Smooth muscle cell (in vitro differentiated cells): ENCODE measurements around the gene CD177. TPM values are rescaled to one million over a fixed set of nuclear protein-coding genes. Genes with fewer than 3 reads are reported as not detected.

ENCODE experiments used
- DNase-seq: peaks from one replicate; lab custom pipeline; 2025; ENCODE audit not compliant: unreplicated experiment; lab: John Stamatoyannopoulos, UW
- H2AFZ ChIP-seq: fragments of 200-600 bp; sonication (generic); 2 replicates; pipeline ENCODE4 v1.6.0; 2016; ENCODE audit warnings: antibody characterized with exemption, low read depth, mild to moderate bottlenecking
- H3F3A ChIP-seq: fragments of 200-600 bp; sonication (generic); 2 replicates; pipeline ENCODE4 v1.6.0; 2017; ENCODE audit warnings: antibody characterized with exemption, low read depth
- H3K27ac ChIP-seq: fragments of 200-600 bp; sonication (generic); 2 replicates; pipeline ENCODE4 v1.5.1; 2016; ENCODE audit warnings: low read depth, mild to moderate bottlenecking
- H3K27me3 ChIP-seq: fragments of 200-600 bp; sonication (generic); 2 replicates; pipeline ENCODE4 v1.6.1; 2016; ENCODE audit warnings: low read depth, mild to moderate bottlenecking
- H3K36me3 ChIP-seq: fragments of 200-600 bp; sonication (generic); 2 replicates; pipeline ENCODE4 v1.5.1; 2016; ENCODE audit warnings: low read depth
- H3K4me1 ChIP-seq: fragments of 200-600 bp; sonication (generic); 2 replicates; pipeline ENCODE4 v1.5.1; 2016; ENCODE audit warnings: low read depth
- H3K4me2 ChIP-seq: fragments of 200-600 bp; sonication (generic); 2 replicates; pipeline ENCODE4 v1.6.0; 2016; ENCODE audit warnings: mild to moderate bottlenecking
- H3K4me3 ChIP-seq: fragments of 200-600 bp; sonication (generic); 2 replicates; pipeline ENCODE4 v1.5.1; 2016; ENCODE audit warnings: mild to moderate bottlenecking
- H3K79me2 ChIP-seq: fragments of 200-600 bp; sonication (generic); 2 replicates; pipeline ENCODE4 v1.6.0; 2016; ENCODE audit warnings: low read depth, mild to moderate bottlenecking
- H3K9ac ChIP-seq: fragments of 200-600 bp; sonication (generic); 2 replicates; pipeline ENCODE4 v1.6.0; 2016; ENCODE audit warnings: low read depth
- H3K9me3 ChIP-seq: fragments of 200-600 bp; sonication (generic); replicated peaks from 2 replicates; pipeline ENCODE4 v1.5.1; 2016; ENCODE audit warnings: low read depth
- H4K20me1 ChIP-seq: fragments of 200-600 bp; sonication (generic); 2 replicates; pipeline ENCODE4 v1.6.0; 2016; ENCODE audit warnings: low read depth
- CTCF ChIP-seq: fragments of 200-600 bp; sonication (generic); IDR thresholded peaks from 2 replicates; pipeline ENCODE4 v1.5.1; 2017; ENCODE audit warnings: borderline replicate concordance, mild to moderate bottlenecking, antibody characterized with exemption; ENCODE audit not compliant: insufficient read depth, poor library complexity, severe bottlenecking
- WGBS: methylation state at CpG from one replicate; pipeline ENCODE4 v1.1.7; 2016; ENCODE audit warnings: low lambda C conversion rate; 5-methylcytosine and 5-hydroxymethylcytosine counted together
- polyA plus RNA-seq: library from polyadenylated mRNA; unstranded; fragments of >200 nt; fragmentation: Nextera tagmentation; extraction: Ambion mirVana; gene quantifications from 2 replicates; pipeline ENCODE4 v1.2.1, GENCODE V29; 2016
- total RNA-seq: library from RNA; depleted of rRNA; stranded (reverse); fragments of >200 nt; gene quantifications from 2 replicates; pipeline ENCODE4 v1.2.3, GENCODE V29; 2014

The CD177 gene
- total and polyA plus RNA-seq, 2 experiments from 2014 or later = not detected

- H3K27me3 ChIP-seq = no peaks in the 10 kb centered on the region
- no peaks in the 10 kb centered on the region for H3K4me1 ChIP-seq
- H3K9me3 ChIP-seq = no peaks in the 10 kb centered on the region
- no peak overlapping the region for H3K4me3 ChIP-seq
- no peak overlapping the region for H2AFZ ChIP-seq
- 84% methylated on average over 2 of the region's 2 CpGs for WGBS
- no peaks in the 10 kb centered on the region for H4K20me1 ChIP-seq
- TF ChIP-seq CTCF = no peak
- H3K4me2 ChIP-seq = no peak overlapping the region
- no peak overlapping the region for H3K9ac ChIP-seq
- no peak overlapping the region for H3K27ac ChIP-seq
- no peaks in the 10 kb centered on the region for H3F3A ChIP-seq
- DNase-seq = no peak
- H3K79me2 ChIP-seq = no peaks in the 10 kb centered on the region
- no peaks in the 10 kb centered on the region for H3K36me3 ChIP-seq
These were observed 23.5 kb upstream of the CD177 start for GRCh38 chr19:43329989-43330388.

DNA sequence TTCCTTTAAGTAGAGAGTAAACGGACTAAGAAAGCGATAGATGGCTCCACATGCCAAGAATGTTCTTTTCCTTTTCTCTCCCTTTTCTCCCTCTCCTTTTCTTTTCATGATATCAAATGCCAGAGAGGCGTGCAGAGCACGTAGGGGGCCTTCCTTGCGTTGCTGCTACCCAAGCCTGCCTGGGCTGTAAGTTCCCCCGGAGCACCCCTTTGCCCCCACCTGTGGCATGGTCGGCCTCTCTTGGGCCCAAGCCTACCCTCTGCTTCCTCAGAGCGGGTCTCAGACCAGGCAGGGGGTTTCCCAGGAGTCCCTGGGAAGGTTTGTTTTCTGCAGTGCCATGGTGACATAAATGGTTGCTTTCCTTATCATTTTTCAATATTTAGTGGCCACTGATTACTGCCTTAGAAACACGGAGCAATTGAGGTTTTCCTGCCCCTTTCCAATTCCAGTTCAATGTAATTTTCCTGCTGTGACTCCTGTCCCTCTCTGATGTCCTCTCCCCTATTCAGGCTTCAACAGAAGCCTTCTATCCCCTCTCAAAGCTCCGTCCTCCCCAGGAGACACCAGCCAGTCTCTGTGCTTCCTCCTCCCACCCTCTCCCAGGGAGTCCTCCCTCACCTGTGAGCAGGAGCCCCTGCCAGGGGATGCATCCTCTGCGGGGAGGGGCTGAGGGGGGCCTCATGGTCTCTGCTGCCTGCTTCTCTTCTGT, 22.6 kb upstream of the CD177 start:
- no peak for TF ChIP-seq CTCF
- WGBS = 86% methylated on average over 11 of the region's 11 CpGs
- Histone ChIP-seq H3K4me2 (no peak overlapping the region), H3F3A (no peaks in the 10 kb centered on the region), H3K79me2 (no peaks in the 10 kb centered on the region), H3K27ac (no peak overlapping the region), H3K27me3 (no peaks in the 10 kb centered on the region), H3K4me3 (no peak overlapping the region), H3K9ac (no peak overlapping the region), H4K20me1 (no peaks in the 10 kb centered on the region), H3K4me1 (no peaks in the 10 kb centered on the region), H3K9me3 (no peaks in the 10 kb centered on the region), H2AFZ (no peak overlapping the region), H3K36me3 (no peaks in the 10 kb centered on the region)
- DNase-seq = no peak

- no peak overlapping the region for H3K4me2 ChIP-seq
- 80% methylated on average over 4 of the region's 4 CpGs for WGBS
- H3K27me3 ChIP-seq = no peaks in the 10 kb centered on the region
- TF ChIP-seq CTCF = no peak
- no peak overlapping the region for H2AFZ ChIP-seq
- H4K20me1 ChIP-seq = no peaks in the 10 kb centered on the region
- H3K27ac ChIP-seq = no peak overlapping the region
- no peaks in the 10 kb centered on the region for H3F3A ChIP-seq
- H3K4me1 ChIP-seq = no peaks in the 10 kb centered on the region
- no peaks in the 10 kb centered on the region for H3K36me3 ChIP-seq
- no peak for DNase-seq
- H3K79me2 ChIP-seq = no peaks in the 10 kb centered on the region
- no peaks in the 10 kb centered on the region for H3K9me3 ChIP-seq
- no peak overlapping the region for H3K4me3 ChIP-seq
- H3K9ac ChIP-seq = no peak overlapping the region
These were observed 22.0 kb upstream of the CD177 start for GRCh38 chr19:43331435-43332010.
